Stimulated activated CD8-positive, alpha-beta memory T cell treated with anti-CD3 and anti-CD28 coated beads, Interleukin-7, amount 100 ng/mL, for 24 hours (primary cell): ENCODE data around the gene CDKN1B.
"Not testable (repeated sequence)": the region's sequence is repeated elsewhere in the genome, so short reads cannot be mapped to it uniquely, and the experiment has no call there.

ENCODE experiments used
- DNase-seq: peaks from one replicate; pipeline ENCODE4 v3.0.0-alpha.2; 2020; ENCODE audit warnings: low read depth

Gene CDKN1B

GRCh38 chr12:12724421-12725085 is 7.4 kb downstream of the CDKN1B start:
- DNase-seq, result no peak

DNA sequence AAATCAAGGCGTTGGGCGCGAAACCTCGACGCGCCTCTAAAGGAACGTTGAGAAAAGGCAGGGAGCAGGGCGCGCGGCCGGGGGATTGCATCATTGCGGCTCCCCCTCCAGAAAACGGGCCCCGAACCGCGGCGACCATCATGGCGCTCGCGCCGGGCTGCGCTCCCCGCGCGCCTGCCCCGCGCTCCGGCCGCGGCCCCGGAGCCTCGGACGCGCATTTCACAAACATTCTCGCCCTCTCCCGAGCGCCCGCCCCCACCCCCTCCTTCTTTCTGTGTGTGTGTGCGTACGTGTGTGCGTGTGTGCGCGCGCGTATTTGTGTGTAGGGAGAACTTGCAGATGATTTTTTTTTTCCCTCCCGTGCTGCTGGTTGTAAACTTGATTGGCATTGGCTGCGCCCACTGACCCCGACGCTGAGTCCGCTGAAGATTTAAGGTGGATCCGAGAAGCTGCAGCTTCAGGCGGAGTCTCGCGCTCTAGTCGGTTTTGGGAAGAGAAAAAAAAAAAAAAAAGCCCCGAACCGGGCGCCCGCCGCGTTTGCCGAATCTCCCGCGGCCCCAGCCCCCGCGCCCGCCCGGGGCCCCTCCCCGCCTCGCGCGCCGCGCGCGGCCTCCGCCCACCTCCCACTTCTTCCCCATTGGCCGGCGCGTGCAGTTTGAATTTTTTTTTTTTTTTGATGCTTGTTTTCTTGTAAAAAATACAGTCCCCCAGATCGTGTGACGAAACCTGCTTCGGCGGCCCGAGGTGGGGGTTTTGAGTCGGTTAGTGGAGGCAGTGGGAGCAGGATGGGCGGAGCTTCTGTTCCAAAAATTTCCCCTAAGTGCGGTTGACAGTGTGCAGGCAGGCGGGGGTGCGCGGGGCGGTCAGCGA is 8.2 kb downstream of the CDKN1B start:
- peak; percentile 75 for DNase-seq

DNA sequence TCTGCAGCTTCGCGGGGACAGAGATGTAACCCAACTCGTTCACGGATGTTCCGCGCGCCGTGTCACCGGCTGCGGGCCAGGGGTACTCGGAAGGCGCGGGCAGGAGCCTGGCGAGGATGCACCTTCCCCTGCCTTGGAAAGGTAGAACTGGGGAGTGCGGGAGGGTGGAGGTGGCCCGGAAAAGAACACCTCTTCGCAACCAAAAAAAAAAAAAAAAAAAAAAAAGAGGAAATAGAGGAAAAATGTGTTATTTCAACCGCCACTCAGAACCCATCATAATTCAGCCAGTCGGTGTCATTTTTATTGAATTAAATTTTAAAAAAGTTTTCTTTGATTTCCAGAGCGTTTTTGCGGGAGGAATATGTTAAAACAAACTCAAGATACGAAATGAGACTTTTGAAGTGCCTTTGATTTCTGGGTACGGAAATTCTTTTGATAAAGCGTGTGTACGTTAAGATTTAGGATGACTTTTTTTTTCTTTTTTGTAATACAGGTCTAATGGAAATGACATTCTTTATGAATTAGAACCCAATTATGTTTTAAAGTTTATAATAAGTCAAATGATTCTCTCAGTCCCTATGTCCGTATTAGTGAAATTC is 8.9 kb downstream of the CDKN1B start:
- DNase-seq, result no peak

GRCh38 chr12:12726555-12727093 is 9.5 kb downstream of the CDKN1B start:
- no peak for DNase-seq

DNA sequence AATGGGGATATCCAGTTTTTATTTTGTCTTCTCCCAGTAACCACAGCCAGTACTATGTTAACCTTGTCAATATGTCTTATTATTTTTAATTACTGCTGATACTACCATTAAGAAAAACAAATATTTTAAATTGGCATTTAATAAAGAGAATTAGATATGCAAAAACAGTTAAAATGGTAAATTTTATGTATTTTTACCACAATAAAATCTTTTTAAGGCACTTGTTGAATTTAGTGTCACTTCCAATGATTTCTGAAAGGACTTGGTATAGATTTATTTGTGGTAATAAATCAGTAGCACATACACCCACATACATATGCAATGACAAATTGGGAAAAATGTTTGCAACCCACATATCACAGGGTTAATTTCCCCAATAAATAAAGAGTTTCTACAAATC is 14.0 kb downstream of the CDKN1B start:
- DNase-seq, result no peak

DNA sequence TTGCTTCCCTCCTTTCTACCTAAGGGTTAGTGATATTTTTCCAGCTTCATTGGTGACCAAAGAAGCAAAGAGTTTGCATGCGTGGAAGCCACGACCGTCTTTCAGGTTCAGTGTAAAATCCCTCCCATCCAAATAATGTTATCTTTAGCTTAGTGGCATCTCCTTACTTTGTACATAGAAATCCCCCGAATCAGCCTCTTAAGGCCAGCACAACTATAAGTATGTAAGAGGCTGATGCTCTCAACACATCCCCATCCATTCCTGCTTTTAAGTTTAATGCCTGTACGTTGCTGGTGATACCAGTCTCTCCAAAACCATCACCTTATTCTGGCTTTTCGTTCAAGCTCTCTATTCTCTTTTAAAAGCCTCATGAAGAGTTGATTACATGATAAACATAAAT is 14.6 kb downstream of the CDKN1B start:
- DNase-seq, result no peak

DNA sequence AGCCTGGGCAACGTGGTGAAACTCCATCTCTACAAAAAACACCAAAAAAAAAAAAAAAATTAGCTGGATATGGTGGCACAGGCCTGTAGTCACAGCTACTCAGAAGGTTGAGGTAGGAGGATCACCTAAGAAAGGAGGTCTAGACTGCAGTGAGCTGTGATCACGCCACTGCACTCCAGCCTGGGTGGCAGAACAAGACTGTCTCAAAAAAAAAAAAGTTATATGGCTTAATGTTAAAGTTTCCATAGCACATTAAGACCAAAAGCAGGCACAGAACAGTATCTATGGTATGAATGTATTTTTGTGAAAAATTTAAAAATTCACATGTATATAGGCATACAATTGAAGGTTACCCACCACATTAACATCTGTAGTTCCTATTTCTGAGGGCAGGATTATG is 15.9 kb downstream of the CDKN1B start:
- no peak for DNase-seq

DNA sequence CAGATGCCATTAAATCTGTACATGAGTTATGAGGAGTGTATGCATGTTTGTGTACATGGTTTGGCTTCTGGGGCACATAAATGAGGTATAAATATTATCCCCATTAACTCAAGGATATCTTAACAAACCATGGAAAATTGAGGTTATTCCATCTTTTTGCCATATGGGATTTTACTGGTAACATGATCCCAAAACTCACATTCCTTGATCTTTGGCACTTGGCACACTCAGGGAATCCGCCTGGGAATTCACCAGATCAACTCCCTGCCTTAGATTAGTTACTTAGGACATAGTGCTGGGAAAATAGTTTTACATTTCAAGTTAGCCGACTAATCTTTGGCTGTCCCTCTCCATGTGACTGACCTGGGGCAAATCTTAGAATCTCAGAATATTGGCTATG is 16.9 kb downstream of the CDKN1B start:
- no peak for DNase-seq

DNA sequence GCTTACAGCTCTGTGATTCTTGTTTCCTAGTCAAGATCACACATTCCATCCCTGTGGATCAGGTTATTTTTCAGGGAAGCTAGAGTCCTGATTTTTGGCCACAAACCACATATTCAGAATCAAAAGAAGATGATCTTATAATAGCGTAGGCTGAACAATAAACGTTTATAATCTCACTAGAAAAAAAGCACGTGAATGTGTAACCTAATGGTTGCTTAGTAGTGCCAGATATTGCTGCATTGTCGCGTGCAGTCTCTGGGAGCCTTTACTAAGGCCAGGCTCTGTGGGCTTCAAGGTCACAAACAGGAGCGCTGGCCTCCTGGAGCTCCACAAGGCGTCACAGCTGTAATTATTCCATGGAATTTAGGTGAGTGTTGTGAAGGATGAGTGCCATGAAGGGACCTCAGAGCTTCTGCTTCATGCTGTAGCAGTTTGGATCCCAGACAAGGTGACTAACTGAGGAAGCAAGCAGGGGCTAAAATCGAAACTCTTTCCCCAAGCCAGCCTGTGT is 17.4 kb downstream of the CDKN1B start:
- no peak for DNase-seq

- no peak for DNase-seq
These were observed 18.1 kb downstream of the CDKN1B start for GRCh38 chr12:12735301-12735700.

- no peak for DNase-seq
These were observed 19.9 kb downstream of the CDKN1B start for GRCh38 chr12:12736759-12737676.

GRCh38 chr12:12738152-12738551 is 21.0 kb downstream of the CDKN1B start:
- DNase-seq, result not testable (repeated sequence)

DNA sequence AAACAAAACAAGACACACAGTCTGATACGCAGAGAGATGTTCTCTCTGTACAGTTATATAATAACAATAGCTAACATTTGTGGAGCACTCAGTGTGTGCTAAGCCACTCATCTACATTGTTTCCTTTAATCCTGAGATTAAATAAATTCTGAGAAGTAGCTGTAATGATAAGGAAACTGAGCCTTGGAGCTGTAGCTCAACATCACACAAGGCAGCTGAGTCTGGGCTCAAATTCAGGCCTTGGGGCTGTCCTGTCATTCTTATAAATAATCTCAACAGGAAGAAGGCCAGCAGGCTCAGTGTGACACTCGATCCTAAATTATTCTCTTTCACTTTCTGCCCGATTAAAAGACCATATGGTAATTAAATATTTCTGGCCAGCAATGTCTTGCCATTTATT is 24.5 kb downstream of the CDKN1B start:
- DNase-seq, result no peak

- no peak for DNase-seq
These were observed 27.6 kb downstream of the CDKN1B start for GRCh38 chr12:12744546-12745305.

DNA sequence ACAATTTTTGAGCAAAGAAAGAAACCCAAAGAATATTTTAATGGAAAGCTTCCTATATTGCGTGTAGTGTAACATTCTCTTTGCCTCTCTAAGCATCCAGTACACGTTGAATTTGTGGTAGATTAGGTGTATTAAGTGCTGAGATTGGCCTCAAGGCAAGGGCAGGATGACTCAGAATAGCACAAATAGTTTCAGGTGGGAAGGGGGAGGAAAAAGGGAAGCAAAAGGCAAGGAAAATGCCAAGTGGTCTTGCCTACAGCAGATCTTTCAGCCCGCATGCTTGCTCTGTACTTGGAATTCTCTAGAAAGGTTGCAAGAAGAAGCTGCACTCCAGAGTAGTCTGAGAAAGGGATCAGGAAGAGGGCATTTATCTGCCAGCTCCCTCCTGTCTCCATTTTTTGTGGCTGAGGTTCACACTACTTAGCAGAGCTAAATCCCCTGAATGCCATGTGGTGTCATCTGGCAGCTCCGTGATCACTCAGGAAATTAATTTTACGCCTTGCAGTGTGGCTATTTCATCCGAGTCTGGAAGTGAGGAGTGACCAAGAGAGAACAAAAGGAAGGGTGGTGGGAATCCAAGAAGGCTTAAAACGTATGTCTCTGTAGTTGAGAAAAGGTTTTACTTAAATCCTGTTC is 28.5 kb downstream of the CDKN1B start:
- DNase-seq, result no peak

GRCh38 chr12:12747278-12747677 is 30.1 kb downstream of the CDKN1B start:
- no peak for DNase-seq

- DNase-seq, result no peak
These were observed 30.9 kb downstream of the CDKN1B start for GRCh38 chr12:12748044-12748443.

GRCh38 chr12:12749433-12749832 is 32.3 kb downstream of the CDKN1B start:
- DNase-seq, result no peak

DNA sequence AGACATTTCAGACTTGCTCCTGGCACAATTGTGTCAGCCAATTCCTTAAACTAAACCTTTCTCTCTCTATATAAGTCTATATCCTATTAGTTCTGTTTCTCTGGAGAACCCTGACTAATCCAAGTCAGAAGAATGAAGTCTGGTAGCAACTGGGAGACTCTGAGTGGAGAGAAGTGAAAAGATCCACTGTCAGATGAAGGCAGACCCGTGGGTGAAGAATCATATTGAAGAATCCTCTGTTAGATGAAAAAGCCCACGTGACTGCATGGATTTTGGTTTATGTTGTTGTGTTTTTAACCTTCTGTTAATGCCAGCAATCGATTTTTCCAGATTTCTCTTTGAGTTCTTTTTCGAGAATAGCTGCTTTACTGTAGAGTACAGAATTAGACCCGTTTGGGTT is 38.8 kb downstream of the CDKN1B start:
- no peak for DNase-seq

GRCh38 chr12:12757121-12757520 is 40.0 kb downstream of the CDKN1B start:
- no peak for DNase-seq
